Stimulated activated CD4-positive, alpha-beta T cell treated with anti-CD3 and anti-CD28 coated beads, Interleukin-2, amount 100 ng/mL, for 24 hours (primary cell): ENCODE results near the gene UBE2A.

Experiments used
- DNase-seq, 2 donors: peaks; one replicate each; pipeline ENCODE4 v3.0.0-alpha.2; 2020

UBE2A gene

DNA sequence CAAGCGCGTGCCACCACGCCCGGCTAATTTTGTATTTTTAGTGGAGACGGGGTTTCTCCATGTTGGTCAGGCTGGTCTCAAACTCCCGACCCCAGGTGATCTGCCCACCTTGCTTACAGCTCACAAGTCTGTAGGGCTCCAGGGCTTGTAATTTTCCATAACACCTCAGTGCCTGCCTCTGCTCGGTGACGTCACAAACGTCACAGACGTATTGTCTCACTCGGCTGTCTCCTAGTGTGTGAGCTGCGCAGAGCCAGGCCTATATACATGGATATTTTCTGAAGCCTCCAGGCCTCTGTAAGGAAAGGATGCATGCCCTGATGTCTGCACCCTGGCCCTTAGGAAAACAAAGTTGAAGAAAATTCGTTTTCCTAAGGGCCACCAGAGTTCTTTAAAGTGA is 40.4 kb downstream of the UBE2A start:
- DNase-seq, result no peak

DNA sequence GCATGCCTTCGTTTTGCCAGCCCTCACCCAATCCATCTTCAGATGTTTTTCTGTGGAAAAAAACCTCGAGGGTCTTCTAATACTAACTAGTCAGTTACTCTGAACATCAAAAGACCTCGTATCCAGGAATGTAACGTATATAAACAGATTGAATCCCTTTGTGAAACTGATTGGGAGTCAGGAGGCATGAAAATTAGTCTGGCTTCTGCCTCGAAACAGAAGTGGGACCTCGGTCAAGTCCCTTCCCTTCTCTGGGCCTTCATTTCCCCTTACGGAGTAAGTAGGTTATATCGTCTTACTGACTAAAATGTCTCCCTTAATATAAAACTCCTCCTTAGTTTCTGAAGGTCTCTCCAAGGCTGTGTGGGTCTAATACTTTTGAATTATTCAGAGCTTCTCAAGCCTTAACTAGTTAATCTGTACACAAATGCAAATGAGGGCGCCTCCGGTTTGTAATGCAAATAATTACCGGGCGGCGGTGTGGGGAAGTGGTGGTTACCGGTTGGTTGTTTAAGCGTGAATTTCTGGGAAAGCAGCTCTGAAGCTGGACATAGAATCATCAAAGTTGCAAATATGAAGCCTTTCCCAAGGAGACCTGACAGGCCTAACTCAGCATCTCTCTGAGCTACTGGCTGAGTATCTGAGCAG is 43.3 kb downstream of the UBE2A start:
- DNase-seq, result no peak

DNA sequence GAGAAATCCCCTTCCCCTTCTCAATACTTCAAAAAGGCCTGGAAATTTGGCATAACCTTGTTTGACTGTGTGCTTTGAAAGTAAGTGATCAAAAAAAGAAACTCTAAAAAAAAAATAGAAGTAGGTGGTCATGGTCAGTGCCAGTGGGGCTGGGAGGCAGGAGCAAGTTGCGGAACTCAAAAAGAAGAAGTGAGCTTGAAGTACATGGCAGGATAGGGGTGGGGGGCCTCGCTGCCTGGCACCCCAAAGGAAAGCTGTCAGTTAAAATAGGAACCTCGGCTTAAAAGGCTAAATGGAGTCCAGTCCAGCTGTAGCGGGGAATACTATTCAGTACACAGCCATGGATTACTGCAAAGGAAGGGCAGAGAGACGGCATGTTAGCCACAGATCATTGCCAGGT is 44.1 kb downstream of the UBE2A start:
- no peak for DNase-seq

DNA sequence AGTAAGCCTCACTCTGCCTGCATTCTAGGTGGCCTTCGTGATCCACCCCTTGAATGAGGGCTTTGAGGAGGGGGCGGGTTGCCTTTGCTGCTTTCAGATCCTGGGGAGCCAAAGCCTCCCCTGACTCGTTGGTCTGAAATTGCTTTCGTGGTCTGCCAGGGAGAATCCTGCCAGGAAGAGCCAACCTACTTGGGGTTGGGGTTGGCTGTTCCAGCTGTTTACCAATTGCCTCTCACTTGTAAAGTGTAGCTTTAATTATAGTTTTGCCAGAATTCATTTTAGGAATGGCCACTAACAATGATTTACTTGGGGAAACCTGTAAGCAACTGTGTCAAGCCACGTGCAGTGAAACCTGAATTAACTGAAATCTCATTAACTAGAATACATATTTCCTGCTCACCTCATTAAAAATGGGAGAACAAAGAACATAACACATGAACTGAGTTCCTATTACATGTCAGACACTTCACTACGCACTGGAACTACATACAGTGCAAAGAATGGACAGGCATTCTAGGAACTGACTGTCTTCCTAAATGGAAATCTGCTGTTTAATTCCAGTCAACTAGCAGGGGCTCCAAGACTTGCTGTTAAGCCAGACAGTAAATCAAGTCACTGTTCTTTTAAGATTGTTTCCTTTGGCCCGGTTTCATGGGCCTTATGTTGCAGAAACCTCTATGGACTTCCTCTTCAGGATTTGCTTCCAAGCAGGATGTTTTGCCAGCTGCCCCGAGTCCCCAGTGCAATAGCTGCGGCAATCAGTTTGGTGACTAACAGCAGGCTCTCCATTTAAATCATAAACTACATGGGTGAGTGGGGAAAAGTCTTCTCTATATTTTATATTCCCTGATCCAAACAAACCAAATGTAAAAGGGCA is 48.2 kb downstream of the UBE2A start:
- DNase-seq, result no peak

GRCh38 chrX:119624417-119624816 is 50.1 kb downstream of the UBE2A start:
- no peak for DNase-seq

DNA sequence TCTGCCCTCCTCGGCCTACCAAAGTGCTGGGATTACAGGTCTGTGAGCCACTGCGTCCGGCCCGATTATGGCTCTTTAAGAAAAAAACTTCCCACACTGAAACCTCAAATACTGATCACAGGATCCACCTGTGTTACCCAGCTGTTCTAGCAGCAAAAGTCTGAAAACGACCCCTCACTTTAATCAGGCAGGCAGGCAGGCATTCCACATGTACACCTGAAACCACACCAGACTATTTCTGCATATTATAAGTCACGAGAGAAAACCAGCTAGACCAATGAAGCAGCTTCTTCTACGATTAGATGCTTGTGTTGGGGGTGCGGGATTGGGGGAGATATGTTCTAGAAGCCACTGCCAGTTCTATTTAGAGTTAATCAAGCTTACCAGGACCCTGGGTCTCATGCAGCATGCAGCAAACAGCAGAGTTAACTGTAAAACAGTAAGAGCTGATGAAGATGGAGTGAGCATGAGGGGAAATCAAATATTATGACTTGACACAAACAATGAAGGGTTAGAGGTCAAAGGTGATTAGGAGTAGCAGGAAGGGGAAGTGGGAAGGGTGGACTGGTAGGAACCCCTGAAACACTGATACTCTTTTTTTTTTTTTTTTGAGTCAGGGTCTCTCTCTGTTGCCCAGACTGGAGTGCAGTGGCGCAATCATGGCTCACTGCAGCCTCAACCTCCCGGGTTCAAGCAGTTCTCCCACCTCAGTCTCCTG is 50.7 kb downstream of the UBE2A start:
- no peak for DNase-seq

DNA sequence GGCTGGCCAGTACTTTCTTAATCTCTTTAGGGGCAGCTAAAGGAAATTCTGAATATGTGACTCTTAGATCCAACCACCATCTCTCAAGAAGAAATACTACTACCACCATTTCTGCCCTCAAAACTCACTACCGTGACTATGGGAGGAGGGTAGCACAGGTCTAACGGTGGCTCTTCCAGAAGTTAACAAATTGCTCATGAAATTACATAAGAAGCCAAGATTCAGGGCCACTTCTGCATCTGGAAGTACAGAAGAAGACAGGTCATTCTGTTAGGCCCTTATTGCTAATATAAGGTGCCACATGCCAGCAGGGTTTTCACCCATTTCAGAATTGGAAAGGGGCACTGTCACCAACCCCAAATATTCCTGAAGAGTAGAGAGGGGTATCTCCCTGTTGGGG is 51.5 kb downstream of the UBE2A start:
- no peak for DNase-seq
